CD4-positive, alpha-beta T cell (primary cell): Measurements from ENCODE around the gene PWP2. TPM values are rescaled to one million over a fixed set of nuclear protein-coding genes. Genes with fewer than 3 reads are reported as not detected.

Experiments
- ATAC-seq: fragments of 200-7000 bp; cut with Tn5 transposase; one replicate; pipeline ENCODE4 v1.10.0; 2022; ENCODE audit warnings: mild to moderate bottlenecking; ENCODE audit not compliant: poor library complexity
- CTCF ChIA-PET: fragments of 350-600 bp; sonication (Branson Sonifier 250); formaldehyde crosslinking; loops from one replicate; lab custom pipeline; 2021; ENCODE audit warnings: antibody characterized with exemption, inconsistent platforms; lab: Charles Lee
- POLR2A ChIA-PET: fragments of 350-600 bp; sonication (Branson Sonifier 250); formaldehyde crosslinking; loops from one replicate; lab custom pipeline; 2021; ENCODE audit warnings: antibody characterized with exemption, inconsistent platforms; lab: Charles Lee
- DNase-seq, 14 experiments: peaks; one replicate each; pipeline ENCODE4 v3.0.0-alpha.2; 2013 to 2020; ENCODE audit warnings: mixed read lengths in 2 of 14
- H3K27ac ChIP-seq, 2 donors: one replicate each; pipeline versions ENCODE4 v1.5.1 to v1.7.0; 2013; ENCODE audit warnings: low read length in 2 of 2, low read depth in 1 of 2, mild to moderate bottlenecking in 1 of 2
- H3K27me3 ChIP-seq, 2 experiments: 1 replicate in 1 of 2; 2 replicates in 1 of 2; pipeline versions ENCODE4 v1.6.1 to v1.7.0; 2013; ENCODE audit warnings: low read length in 2 of 2, control low read depth in 1 of 2, mild to moderate bottlenecking in 1 of 2, moderate library complexity in 1 of 2; ENCODE audit not compliant: insufficient read depth in 2 of 2, control insufficient read depth in 1 of 2
- H3K36me3 ChIP-seq: one replicate; pipeline ENCODE4 v1.6.1; 2013; ENCODE audit warnings: low read length, control low read depth; ENCODE audit not compliant: insufficient read depth
- H3K4me1 ChIP-seq: one replicate; pipeline ENCODE4 v1.6.1; 2013; ENCODE audit warnings: low read length, control low read depth; ENCODE audit not compliant: insufficient read depth
- H3K4me3 ChIP-seq: one replicate; pipeline ENCODE4 v1.5.1; 2013; ENCODE audit warnings: mild to moderate bottlenecking, low read length, moderate library complexity
- H3K9me3 ChIP-seq, 2 experiments: 1 replicate in 1 of 2; 2 replicates in 1 of 2; pipeline versions ENCODE4 v1.6.1 to v1.7.0; 2013; ENCODE audit warnings: low read length in 2 of 2, mild to moderate bottlenecking in 2 of 2, control low read depth in 1 of 2, moderate library complexity in 1 of 2; ENCODE audit not compliant: control insufficient read depth in 1 of 2, insufficient read depth in 1 of 2
- H3K27ac Mint-ChIP-seq: one replicate; pipeline ENCODE4 v1.8.0; 2020; ENCODE audit warnings: mixed read lengths
- H3K27me3 Mint-ChIP-seq: one replicate; pipeline ENCODE4 v1.8.0; 2021; ENCODE audit warnings: mixed read lengths
- H3K36me3 Mint-ChIP-seq: one replicate; pipeline ENCODE4 v1.8.0; 2021; ENCODE audit warnings: low read depth, mixed read lengths
- H3K4me1 Mint-ChIP-seq: one replicate; pipeline ENCODE4 v1.8.0; 2021; ENCODE audit warnings: low read depth, mixed read lengths
- H3K4me3 Mint-ChIP-seq: one replicate; pipeline ENCODE4 v1.8.0; 2020; ENCODE audit warnings: mild to moderate bottlenecking, mixed read lengths
- H3K9me3 Mint-ChIP-seq: one replicate; pipeline ENCODE4 v1.8.0; 2020; ENCODE audit warnings: mixed read lengths
- intact Hi-C, 2 experiments: fragments of 100-400 bp; cut with DNase I in 1 of 2; cut with micrococcal nuclease in 1 of 2; formaldehyde crosslinking; loops; one replicate each; pipeline versions ENCODE4 v1.15.1 to v1.9.0; 2023 to 2025; cut with DNase I, micrococcal nuclease
- total RNA-seq, 174 experiments: library from RNA in 2 of 174; stranded (reverse) in 2 of 174; gene quantifications; one replicate each; pipeline ENCODE4 v1.2.3 and lab custom pipeline; 2021 to 2026
- TF ChIP-seq, protein P1 (sequence below): fragments of 200-600 bp; IDR thresholded peaks from one replicate; pipeline ENCODE4 v1.8.0; 2022; ENCODE audit warnings: antibody characterized with exemption, mild to moderate bottlenecking

The PWP2 gene
- total RNA-seq, 2 experiments from 2014 or later, result 38.0 to 40.6 TPM

DNA sequence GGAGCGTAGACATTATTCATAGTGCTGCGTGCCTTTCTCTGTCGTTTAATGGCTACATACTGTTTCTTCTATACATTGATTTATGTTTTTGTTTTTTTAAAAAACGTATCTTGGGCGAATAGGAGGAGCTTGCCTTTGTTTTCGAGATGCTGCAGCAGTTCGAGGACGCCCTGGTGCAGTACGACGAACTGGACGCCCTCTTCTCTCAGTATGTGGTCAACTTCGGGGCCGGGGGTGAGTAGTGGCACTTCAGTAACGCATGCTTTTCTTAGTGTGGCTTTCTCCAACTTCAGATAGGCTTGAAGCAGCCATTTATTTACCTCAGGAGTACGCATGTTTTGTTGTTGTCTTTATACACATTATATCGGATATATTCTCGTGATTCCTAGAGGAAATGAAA is 48.2 kb upstream of the PWP2 start:
- no peaks in the 10 kb centered on the region for H3K27me3 Mint-ChIP-seq
- peaks cover 15% of the 10 kb centered on the region for H3K4me1 ChIP-seq
- H3K9me3 Mint-ChIP-seq, result no peaks in the 10 kb centered on the region
- ChIA-PET POLR2A (interaction anchor here (1.2 to 2.9 kb wide), 2 partner anchors 25 to 45 kb away, joined by 3 to 15 read pairs; no protein-coding TSS in a partner anchor), CTCF (interaction anchor here (1.0 to 1.5 kb wide), 2 partner anchors 17 to 19 kb away, joined by 3 to 4 read pairs; no protein-coding TSS in a partner anchor)
- H3K36me3 ChIP-seq, result peaks cover 78% of the 10 kb centered on the region
- ATAC-seq, result no peak
- H3K27me3 ChIP-seq, result no peaks in the 10 kb centered on the region
- no peak for DNase-seq
- TF ChIP-seq, protein P1, sequence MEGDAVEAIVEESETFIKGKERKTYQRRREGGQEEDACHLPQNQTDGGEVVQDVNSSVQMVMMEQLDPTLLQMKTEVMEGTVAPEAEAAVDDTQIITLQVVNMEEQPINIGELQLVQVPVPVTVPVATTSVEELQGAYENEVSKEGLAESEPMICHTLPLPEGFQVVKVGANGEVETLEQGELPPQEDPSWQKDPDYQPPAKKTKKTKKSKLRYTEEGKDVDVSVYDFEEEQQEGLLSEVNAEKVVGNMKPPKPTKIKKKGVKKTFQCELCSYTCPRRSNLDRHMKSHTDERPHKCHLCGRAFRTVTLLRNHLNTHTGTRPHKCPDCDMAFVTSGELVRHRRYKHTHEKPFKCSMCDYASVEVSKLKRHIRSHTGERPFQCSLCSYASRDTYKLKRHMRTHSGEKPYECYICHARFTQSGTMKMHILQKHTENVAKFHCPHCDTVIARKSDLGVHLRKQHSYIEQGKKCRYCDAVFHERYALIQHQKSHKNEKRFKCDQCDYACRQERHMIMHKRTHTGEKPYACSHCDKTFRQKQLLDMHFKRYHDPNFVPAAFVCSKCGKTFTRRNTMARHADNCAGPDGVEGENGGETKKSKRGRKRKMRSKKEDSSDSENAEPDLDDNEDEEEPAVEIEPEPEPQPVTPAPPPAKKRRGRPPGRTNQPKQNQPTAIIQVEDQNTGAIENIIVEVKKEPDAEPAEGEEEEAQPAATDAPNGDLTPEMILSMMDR, result no peak
- H3K27ac ChIP-seq, result peak overlapping the region in 1 of 2 donors; percentile 70
- intact Hi-C loops, result no loop called here
- H3K4me1 Mint-ChIP-seq, result peaks cover 23% of the 10 kb centered on the region
- H3K9me3 ChIP-seq, result no peaks in the 10 kb centered on the region
- no peak overlapping the region for H3K4me3 Mint-ChIP-seq
- H3K27ac Mint-ChIP-seq, result peak overlapping the region; percentile 95
- peaks cover 80% of the 10 kb centered on the region for H3K36me3 Mint-ChIP-seq
- H3K4me3 ChIP-seq, result no peak overlapping the region

DNA sequence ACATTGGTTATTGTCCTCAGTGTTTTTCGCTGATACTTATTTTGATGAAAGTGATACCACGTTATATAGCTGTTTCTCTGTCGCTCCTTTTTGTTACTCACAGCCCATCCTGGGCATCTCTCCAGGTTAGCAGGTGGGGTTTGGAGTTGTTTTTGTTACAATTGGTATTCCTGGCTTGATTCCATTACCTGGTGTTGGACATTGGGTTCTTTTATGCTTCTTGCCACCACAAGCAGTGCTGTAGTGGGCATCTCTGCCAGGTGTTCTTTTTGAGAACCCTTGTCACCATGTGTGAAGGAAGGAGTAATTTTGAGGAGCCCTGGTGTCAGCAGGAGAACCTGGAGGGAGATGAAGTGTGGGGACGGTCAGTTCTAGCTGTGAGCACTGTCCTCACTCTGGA is 47.5 kb upstream of the PWP2 start:
- H3K4me3 ChIP-seq, result no peak overlapping the region
- intact Hi-C loops, result loop anchor here in 1 of 2 experiments (10.0 kb wide), 1 partner anchor 265 kb away; no protein-coding TSS in a partner anchor
- Mint-ChIP-seq H3K4me3 (no peak overlapping the region), H3K4me1 (peaks cover 31% of the 10 kb centered on the region), H3K9me3 (no peaks in the 10 kb centered on the region), H3K27me3 (no peaks in the 10 kb centered on the region), H3K27ac (peak overlapping the region; percentile 36), H3K36me3 (peaks cover 78% of the 10 kb centered on the region)
- CTCF ChIA-PET, result interaction anchor here (1.0 kb wide), 1 partner anchor 18 kb away, joined by 4 read pairs; no protein-coding TSS in a partner anchor
- TF ChIP-seq, protein P1, result no peak
- no peaks in the 10 kb centered on the region for H3K9me3 ChIP-seq
- peaks cover 17% of the 10 kb centered on the region for H3K4me1 ChIP-seq
- POLR2A ChIA-PET, result interaction anchor here (1.2 kb wide), 1 partner anchor 46 kb away, joined by 3 read pairs; no protein-coding TSS in a partner anchor
- no peaks in the 10 kb centered on the region for H3K27me3 ChIP-seq
- ATAC-seq (no peak), DNase-seq (no peak)
- H3K27ac ChIP-seq, result no peak overlapping the region
- H3K36me3 ChIP-seq, result peaks cover 79% of the 10 kb centered on the region

DNA sequence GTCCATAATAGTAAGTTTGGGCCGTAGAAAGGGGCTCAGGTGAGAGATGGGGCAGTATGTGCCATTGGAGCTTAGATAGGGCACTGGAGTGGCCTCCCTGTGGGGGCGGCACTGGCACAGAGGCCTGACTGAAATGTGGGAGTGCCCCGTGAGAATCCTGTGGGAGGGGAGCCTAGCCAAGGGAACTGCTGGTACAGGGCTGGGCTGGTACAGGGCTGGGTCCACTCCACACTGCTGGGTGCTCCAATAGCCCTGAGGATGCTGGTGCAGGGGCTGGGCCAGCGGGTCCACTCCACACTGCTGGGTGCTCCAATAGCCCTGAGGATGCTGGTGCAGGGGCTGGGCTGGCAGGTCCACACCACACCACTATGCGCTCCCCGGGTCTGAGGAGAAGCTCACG is 44.8 kb upstream of the PWP2 start:
- POLR2A ChIA-PET, result interaction anchor here (4.8 kb wide), 1 partner anchor 22 kb away, joined by 49 read pairs; no protein-coding TSS in a partner anchor
- peaks cover 76% of the 10 kb centered on the region for H3K36me3 Mint-ChIP-seq
- CTCF ChIA-PET, result no interaction called here
- Histone ChIP-seq H3K4me3 (no peak overlapping the region), H3K4me1 (peaks cover 32% of the 10 kb centered on the region), H3K27ac (peak overlapping the region in 1 of 2 donors; percentile 23), H3K36me3 (peaks cover 80% of the 10 kb centered on the region), H3K27me3 (no peaks in the 10 kb centered on the region), H3K9me3 (no peaks in the 10 kb centered on the region)
- no peaks in the 10 kb centered on the region for H3K27me3 Mint-ChIP-seq
- ATAC-seq (no peak), DNase-seq (no peak)
- peak overlapping the region; percentile 92 for H3K27ac Mint-ChIP-seq
- no peak overlapping the region for H3K4me3 Mint-ChIP-seq
- peaks cover 56% of the 10 kb centered on the region for H3K4me1 Mint-ChIP-seq
- intact Hi-C loops, result loop anchor here in 1 of 2 experiments (10.0 kb wide), 1 partner anchor 268 kb away; no protein-coding TSS in a partner anchor
- TF ChIP-seq, protein P1, result no peak
- no peaks in the 10 kb centered on the region for H3K9me3 Mint-ChIP-seq
